HCT116 (cell line): ENCODE measurements around the gene CHST11. TPM values are rescaled to one million over a fixed set of nuclear protein-coding genes. Genes with fewer than 3 reads are reported as not detected.

Experiments
- ATAC-seq: fragments of 200-7000 bp; cut with Tn5 transposase; 2 replicates; pipeline ENCODE4 v1.9.1; 2020; ENCODE audit warnings: mild to moderate bottlenecking, moderate library complexity
- BruUV-seq: library from RNA; stranded (reverse); fragments of 400-500 nt; replicated peaks from 2 replicates; lab custom pipeline; 2021; lab: Mats Ljungman, UMichigan
- CTCF ChIA-PET: fragments of 300-600 bp; sonication (Branson Sonifier 250); formaldehyde crosslinking; loops from one replicate; lab custom pipeline; 2021; ENCODE audit warnings: antibody characterized with exemption; lab: Charles Lee
- POLR2A ChIA-PET: fragments of 300-600, 350-600 bp; sonication (Branson Sonifier 250); formaldehyde crosslinking; loops from one replicate; lab custom pipeline; 2021; ENCODE audit warnings: antibody characterized with exemption; lab: Charles Lee
- RAD21 ChIA-PET, 2 experiments: fragments of 300-600 bp; sonication (Branson Sonifier 250); formaldehyde crosslinking; loops; one replicate each; lab custom pipeline; 2023; ENCODE audit warnings: low total read pairs in 2 of 2; ENCODE audit not compliant: uncharacterized antibody in 2 of 2, unreplicated experiment in 2 of 2, low non-redundant PET in 1 of 2; lab: Charles Lee
- DNase-seq: peaks from one replicate; pipeline ENCODE4 v3.0.0-alpha.2; 2010; ENCODE audit warnings: low read depth, low spot score
- H2AFZ ChIP-seq: fragments of 200-600 bp; shearing (Covaris generic), sonication (generic); 2 replicates; pipeline ENCODE4 v1.6.1; 2017; ENCODE audit warnings: low read depth, mixed run types, mixed read lengths, antibody characterized with exemption, low read length; ENCODE audit not compliant: poor library complexity, severe bottlenecking
- H3K27ac ChIP-seq: 2 replicates; pipeline ENCODE4 v1.5.1; 2012; ENCODE audit warnings: low read depth, low read length
- H3K27me3 ChIP-seq: fragments of 200-600 bp; sonication (generic); 2 replicates; pipeline ENCODE4 v1.6.1; 2016; ENCODE audit warnings: mixed run types, low read length, mixed read lengths; ENCODE audit not compliant: insufficient read depth
- H3K36me3 ChIP-seq, 2 experiments: fragments of 200-500 bp in 1 of 2; fragments of 200-600 bp in 1 of 2; sonication (Bioruptor generic) in 1 of 2; sonication (generic) in 1 of 2; 2 replicates each; pipeline versions ENCODE4 v1.5.1 to v1.6.1; 2014 to 2016; ENCODE audit warnings: low read length in 2 of 2, inconsistent platforms in 1 of 2, mixed read lengths in 1 of 2, mixed run types in 1 of 2; ENCODE audit not compliant: insufficient read depth in 2 of 2, control insufficient read depth in 1 of 2
- H3K4me1 ChIP-seq, 2 experiments: fragments of 200-600 bp in 1 of 2; sonication (generic) in 1 of 2; 2 replicates each; pipeline versions ENCODE4 v1.5.1 to v1.6.1; 2012 to 2017; ENCODE audit warnings: low read length in 2 of 2, inconsistent platforms in 1 of 2, mild to moderate bottlenecking in 1 of 2, mixed read lengths in 1 of 2, mixed run types in 1 of 2, moderate library complexity in 1 of 2; ENCODE audit not compliant: insufficient read depth in 2 of 2, control insufficient read depth in 1 of 2
- H3K4me2 ChIP-seq: fragments of 200-600 bp; sonication (generic); 2 replicates; pipeline ENCODE4 v1.6.1; 2017; ENCODE audit warnings: mixed run types, low read length, mixed read lengths
- H3K4me3 ChIP-seq, 2 experiments: fragments of 200-600 bp in 1 of 2; sonication (generic) in 1 of 2; replicated peaks in 1 of 2; 2 replicates each; pipeline ENCODE4 v1.5.1; 2011 to 2016; ENCODE audit warnings: low read length in 2 of 2, control low read depth in 1 of 2, low read depth in 1 of 2, mild to moderate bottlenecking in 1 of 2, mixed read lengths in 1 of 2, mixed run types in 1 of 2
- H3K79me2 ChIP-seq: fragments of 200-600 bp; sonication (generic); 2 replicates; pipeline ENCODE4 v1.6.1; 2017; ENCODE audit warnings: mild to moderate bottlenecking, mixed run types, low read length, moderate library complexity, mixed read lengths; ENCODE audit not compliant: insufficient read depth
- H3K9ac ChIP-seq: fragments of 200-600 bp; sonication (generic); 2 replicates; pipeline ENCODE4 v1.6.1; 2016; ENCODE audit warnings: low read length, mixed read lengths
- H3K9me2 ChIP-seq: fragments of 200-600 bp; sonication (generic), shearing (Covaris generic); 2 replicates; pipeline ENCODE4 v1.6.1; 2017; ENCODE audit warnings: mixed run types, mild to moderate bottlenecking, moderate library complexity; ENCODE audit not compliant: insufficient read depth
- H3K9me3 ChIP-seq, 2 experiments: fragments of 200-500 bp in 1 of 2; fragments of 200-600 bp in 1 of 2; sonication (Bioruptor generic) in 1 of 2; sonication (generic) in 1 of 2; 2 replicates each; pipeline ENCODE4 v1.6.1; 2014 to 2017; ENCODE audit warnings: low read length in 2 of 2, mixed read lengths in 2 of 2, inconsistent platforms in 1 of 2, low read depth in 1 of 2, mild to moderate bottlenecking in 1 of 2, mixed run types in 1 of 2, moderate library complexity in 1 of 2; ENCODE audit not compliant: control insufficient read depth in 1 of 2, insufficient read depth in 1 of 2
- H4K20me1 ChIP-seq: fragments of 200-600 bp; sonication (generic), shearing (Covaris generic); 2 replicates; pipeline ENCODE4 v1.6.1; 2017; ENCODE audit warnings: mixed run types, mild to moderate bottlenecking, moderate library complexity; ENCODE audit not compliant: insufficient read depth
- ELF1 ChIP-seq: IDR thresholded peaks from 2 replicates; pipeline ENCODE4 v1.6.1; 2012; ENCODE audit warnings: low read depth, borderline replicate concordance
- POLR2AphosphoS5 ChIP-seq: IDR thresholded peaks from 2 replicates; pipeline ENCODE4 v1.6.1; 2011; ENCODE audit warnings: mild to moderate bottlenecking, low read depth, low read length, moderate library complexity
- SIN3A ChIP-seq: IDR thresholded peaks from 2 replicates; pipeline ENCODE4 v1.6.1; 2012; ENCODE audit warnings: low read depth
- ZNF274 ChIP-seq: fragments of 200-500 bp; sonication (Bioruptor generic); IDR thresholded peaks from 2 replicates; pipeline ENCODE4 v1.6.1; 2014; ENCODE audit warnings: mild to moderate bottlenecking, low read depth, low read length, inconsistent platforms
- intact Hi-C: fragments of 100-400 bp; cut with micrococcal nuclease; formaldehyde crosslinking; loops from 2 replicates; pipeline ENCODE4 v1.10.0; 2022
- total RNA-seq: library from RNA; stranded (reverse); gene quantifications from one replicate; pipeline ENCODE4 v1.2.1, GENCODE V29; 2021; ENCODE audit not compliant: unreplicated experiment
- TF ChIP-seq, protein P1 (sequence below): IDR thresholded peaks from 2 replicates; pipeline ENCODE4 v1.6.1; 2012; ENCODE audit warnings: low read depth
- TF ChIP-seq, protein P2 (sequence below): IDR thresholded peaks from 2 replicates; pipeline ENCODE4 v1.6.1; 2012

Gene CHST11
- total RNA-seq, 1 experiment from 2014 or later, result 10.1 TPM

DNA sequence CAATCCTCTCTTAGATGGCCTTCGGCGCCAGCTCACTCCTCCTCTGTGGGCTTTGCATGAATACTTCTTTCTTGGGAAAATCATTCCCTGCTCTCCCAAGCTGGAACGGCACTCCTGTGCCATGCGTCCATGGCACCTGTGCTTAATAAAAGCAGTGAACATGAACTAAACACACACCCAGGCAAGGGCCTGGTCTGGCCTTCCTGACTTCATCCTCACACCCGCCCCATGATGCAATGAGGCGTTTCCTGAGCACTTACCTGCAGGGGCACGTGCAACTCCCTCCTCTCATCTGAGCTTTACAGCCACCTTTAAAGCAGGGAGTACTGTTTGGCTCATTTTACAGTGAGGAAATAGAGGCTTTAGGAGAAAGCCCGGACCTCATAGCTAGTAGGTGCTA is 281.6 kb downstream of the CHST11 start:
- no TSS peak for BruUV-seq
- H3K36me3 ChIP-seq, result no peaks in the 10 kb centered on the region

More for the DNA sequence above, 281.6 kb downstream of the CHST11 start:
- intact Hi-C loops, result no loop called here
- no peak overlapping the region for H3K9ac ChIP-seq
- DNase-seq (no peak), ATAC-seq (no peak)
- no peaks in the 10 kb centered on the region; a peak in 1 of 4 replicates for H3K4me1 ChIP-seq
- H3K4me2 ChIP-seq, result no peak overlapping the region
- no peak overlapping the region for H2AFZ ChIP-seq
- RAD21 ChIA-PET, result no interaction called here
- H3K9me2 ChIP-seq, result no peaks in the 10 kb centered on the region
- CTCF ChIA-PET, result no interaction called here
- H4K20me1 ChIP-seq, result no peaks in the 10 kb centered on the region
- H3K79me2 ChIP-seq, result no peaks in the 10 kb centered on the region
- no peaks in the 10 kb centered on the region for H3K9me3 ChIP-seq
- TF ChIP-seq ZNF274 (no peak), POLR2AphosphoS5 (no peak), ELF1 (no peak), SIN3A (no peak)
- TF ChIP-seq, protein P1, sequence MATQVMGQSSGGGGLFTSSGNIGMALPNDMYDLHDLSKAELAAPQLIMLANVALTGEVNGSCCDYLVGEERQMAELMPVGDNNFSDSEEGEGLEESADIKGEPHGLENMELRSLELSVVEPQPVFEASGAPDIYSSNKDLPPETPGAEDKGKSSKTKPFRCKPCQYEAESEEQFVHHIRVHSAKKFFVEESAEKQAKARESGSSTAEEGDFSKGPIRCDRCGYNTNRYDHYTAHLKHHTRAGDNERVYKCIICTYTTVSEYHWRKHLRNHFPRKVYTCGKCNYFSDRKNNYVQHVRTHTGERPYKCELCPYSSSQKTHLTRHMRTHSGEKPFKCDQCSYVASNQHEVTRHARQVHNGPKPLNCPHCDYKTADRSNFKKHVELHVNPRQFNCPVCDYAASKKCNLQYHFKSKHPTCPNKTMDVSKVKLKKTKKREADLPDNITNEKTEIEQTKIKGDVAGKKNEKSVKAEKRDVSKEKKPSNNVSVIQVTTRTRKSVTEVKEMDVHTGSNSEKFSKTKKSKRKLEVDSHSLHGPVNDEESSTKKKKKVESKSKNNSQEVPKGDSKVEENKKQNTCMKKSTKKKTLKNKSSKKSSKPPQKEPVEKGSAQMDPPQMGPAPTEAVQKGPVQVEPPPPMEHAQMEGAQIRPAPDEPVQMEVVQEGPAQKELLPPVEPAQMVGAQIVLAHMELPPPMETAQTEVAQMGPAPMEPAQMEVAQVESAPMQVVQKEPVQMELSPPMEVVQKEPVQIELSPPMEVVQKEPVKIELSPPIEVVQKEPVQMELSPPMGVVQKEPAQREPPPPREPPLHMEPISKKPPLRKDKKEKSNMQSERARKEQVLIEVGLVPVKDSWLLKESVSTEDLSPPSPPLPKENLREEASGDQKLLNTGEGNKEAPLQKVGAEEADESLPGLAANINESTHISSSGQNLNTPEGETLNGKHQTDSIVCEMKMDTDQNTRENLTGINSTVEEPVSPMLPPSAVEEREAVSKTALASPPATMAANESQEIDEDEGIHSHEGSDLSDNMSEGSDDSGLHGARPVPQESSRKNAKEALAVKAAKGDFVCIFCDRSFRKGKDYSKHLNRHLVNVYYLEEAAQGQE, result no peak
- TF ChIP-seq, protein P2, sequence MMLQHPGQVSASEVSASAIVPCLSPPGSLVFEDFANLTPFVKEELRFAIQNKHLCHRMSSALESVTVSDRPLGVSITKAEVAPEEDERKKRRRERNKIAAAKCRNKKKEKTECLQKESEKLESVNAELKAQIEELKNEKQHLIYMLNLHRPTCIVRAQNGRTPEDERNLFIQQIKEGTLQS, result no peak
- TF ChIP-seq, all 23 proteins: peak for 0
- H3K27ac ChIP-seq, result no peak overlapping the region
- H3K4me3 ChIP-seq, result no peak overlapping the region
- POLR2A ChIA-PET, result no interaction called here
- no peaks in the 10 kb centered on the region for H3K27me3 ChIP-seq
